Measurements from ENCODE around the gene RASGRF2.
A peak's percentile ranks its signal among the peaks of the same experiment; 100 is the strongest.
"Not testable (repeated sequence)": the region's sequence is repeated elsewhere in the genome, so short reads cannot be mapped to it uniquely, and the experiment has no call there.

Gene RASGRF2

DNA sequence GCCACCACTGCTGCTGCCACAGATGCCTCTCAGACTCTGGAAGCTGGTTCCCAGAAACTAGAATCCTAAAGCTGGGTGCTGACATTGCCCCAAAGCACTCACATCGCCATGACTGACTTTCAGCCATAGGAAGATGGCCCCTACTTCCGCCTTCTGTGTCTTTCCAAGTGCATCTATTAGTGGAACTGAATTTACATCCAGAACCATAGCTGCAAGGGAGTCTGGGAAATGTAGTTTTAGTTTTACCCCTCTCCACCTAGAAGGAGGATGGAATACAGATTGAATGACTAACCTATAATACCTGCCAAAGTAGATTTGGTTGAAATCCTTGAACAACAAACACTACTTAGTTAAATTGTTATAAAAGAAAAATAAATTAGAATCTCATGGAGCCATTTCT is 118.8 kb downstream of the RASGRF2 start:
- DNase-seq: no peak

GRCh38 chr5:81080809-81081460 is 120.8 kb downstream of the RASGRF2 start:
- DNase-seq: no peak

- no peak for DNase-seq
Measured at GRCh38 chr5:81081461-81081835, 121.3 kb downstream of the RASGRF2 start.

DNA sequence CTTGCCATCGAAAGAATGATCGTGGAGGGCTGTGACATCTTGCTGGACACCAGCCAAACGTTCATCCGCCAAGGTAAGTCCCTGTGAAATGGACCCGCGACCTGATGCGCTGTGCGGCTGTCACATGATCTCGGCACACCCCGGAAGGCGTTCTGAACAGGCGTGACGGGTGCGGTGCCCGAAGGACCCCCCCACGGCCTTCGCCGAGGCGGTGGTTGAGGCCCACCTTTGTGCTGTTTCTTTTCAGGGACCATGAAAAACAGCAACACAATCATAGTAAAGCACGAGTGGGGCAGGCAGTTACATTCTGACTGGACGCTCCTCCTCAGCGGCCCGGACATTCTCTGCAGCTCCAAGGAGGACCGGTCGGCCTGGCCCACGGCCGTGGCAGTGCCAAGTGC is 126.7 kb downstream of the RASGRF2 start:
- DNase-seq: no peak

- DNase-seq: no peak
Measured at GRCh38 chr5:81091199-81091598, 131.0 kb downstream of the RASGRF2 start.

- DNase-seq: no peak
Measured at GRCh38 chr5:81093536-81094196, 133.5 kb downstream of the RASGRF2 start.

- no peak for DNase-seq
Measured at GRCh38 chr5:81095835-81096234, 135.7 kb downstream of the RASGRF2 start.

- no peak for DNase-seq
Measured at GRCh38 chr5:81097713-81098112, 137.6 kb downstream of the RASGRF2 start.

GRCh38 chr5:81105261-81105877 is 145.2 kb downstream of the RASGRF2 start:
- no peak for DNase-seq

DNA sequence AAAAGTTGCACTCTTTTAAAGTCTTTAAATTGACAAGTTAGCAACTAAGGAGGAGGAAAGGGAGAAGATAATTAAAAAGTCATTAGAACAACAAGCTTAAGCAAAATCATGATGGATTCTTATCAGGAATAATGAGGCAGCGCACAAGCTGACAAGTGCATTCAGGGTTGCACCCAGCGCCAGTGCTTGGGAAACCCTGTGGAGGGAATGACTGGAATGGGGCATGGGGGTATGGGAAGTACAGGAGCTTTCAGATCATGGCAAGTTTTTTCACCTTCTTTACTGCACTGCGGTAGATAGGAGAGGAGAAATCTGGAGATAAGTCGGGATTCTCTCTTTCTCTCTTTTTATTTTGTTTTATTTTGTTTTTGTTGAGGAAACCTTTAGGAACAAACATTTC is 155.1 kb downstream of the RASGRF2 start:
- DNase-seq: no peak

DNA sequence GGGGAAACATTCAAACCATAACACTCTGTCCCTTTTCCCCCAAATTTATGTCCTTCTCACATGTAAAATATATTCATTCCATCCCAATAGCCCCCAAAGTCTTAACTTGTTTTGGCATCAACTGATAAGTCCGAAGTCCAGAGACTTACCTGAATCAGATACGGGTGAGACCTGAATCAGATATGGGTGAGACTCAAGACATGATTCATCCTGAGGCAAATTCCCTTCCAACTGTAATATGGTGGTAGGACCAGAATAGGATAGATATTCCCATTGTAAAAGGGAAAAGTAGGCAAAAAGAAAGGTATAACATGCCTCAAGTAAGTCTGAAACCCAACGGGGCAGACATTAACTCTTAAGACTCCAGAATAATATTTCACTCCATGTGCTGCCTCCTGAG is 157.4 kb downstream of the RASGRF2 start:
- no peak for DNase-seq

DNA sequence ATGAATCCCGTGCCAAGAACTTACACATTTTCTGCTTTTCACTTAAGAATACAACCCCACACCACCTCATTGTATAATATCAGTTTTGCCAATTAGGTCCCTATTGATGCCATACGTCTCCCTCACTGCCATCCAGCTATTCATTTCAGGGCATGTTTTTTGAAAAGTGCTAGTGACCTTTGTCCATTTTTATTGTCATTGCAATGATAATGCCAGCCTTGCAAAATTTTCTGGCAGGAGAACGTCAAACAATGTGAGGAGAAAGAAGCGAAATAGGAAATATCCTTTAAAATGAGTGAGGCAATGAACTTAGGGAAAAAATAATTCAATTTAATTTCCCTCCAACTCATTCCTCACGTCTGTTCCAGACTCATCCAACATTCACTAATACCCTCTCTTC is 161.1 kb downstream of the RASGRF2 start:
- DNase-seq: no peak

GRCh38 chr5:81121836-81122630 is 161.9 kb downstream of the RASGRF2 start:
- no peak for DNase-seq

GRCh38 chr5:81124689-81125088 is 164.5 kb downstream of the RASGRF2 start:
- DNase-seq: not testable (repeated sequence)

- no peak for DNase-seq
Measured at GRCh38 chr5:81125959-81126358, 165.8 kb downstream of the RASGRF2 start.

DNA sequence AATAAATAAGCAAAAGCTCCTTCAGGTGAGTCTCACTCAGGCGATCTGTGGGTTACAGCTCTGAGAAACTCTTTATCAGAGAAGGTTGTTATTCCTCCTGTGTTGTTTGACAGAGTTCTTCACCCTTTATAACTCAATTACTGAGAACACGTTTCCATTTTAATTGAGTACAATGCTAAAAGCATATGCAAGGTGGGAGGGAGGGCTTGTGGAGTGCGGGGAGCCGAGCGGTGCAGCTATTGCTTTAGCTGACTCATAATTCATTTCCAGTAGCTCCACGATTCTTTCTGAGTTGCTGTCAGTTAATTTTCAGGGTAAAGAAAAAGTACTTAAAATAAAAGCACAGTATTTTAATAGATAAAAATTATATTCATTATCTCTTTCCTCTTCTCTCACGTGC is 168.3 kb downstream of the RASGRF2 start:
- DNase-seq: no peak

DNA sequence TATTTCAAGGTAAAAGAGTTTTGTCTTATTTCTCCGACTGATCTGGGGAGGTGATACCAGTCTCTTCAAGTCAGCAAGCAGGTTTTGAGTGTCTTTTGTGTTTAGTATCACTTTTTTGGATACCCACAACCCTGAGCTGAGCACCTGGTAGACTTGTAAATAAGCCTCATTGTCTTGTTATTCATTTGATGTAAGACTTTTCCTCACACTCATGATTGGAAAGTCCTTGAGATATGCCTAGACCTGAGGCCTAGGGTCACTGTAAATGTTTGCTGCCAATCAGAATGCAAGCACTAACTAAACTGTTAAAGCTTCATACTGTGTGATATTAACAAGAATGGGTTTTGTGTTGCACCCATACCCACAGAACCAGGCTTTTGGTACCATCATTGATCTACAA is 172.2 kb downstream of the RASGRF2 start:
- DNase-seq: no peak

- DNase-seq: no peak
Measured at GRCh38 chr5:81134066-81134465, 173.9 kb downstream of the RASGRF2 start.

DNA sequence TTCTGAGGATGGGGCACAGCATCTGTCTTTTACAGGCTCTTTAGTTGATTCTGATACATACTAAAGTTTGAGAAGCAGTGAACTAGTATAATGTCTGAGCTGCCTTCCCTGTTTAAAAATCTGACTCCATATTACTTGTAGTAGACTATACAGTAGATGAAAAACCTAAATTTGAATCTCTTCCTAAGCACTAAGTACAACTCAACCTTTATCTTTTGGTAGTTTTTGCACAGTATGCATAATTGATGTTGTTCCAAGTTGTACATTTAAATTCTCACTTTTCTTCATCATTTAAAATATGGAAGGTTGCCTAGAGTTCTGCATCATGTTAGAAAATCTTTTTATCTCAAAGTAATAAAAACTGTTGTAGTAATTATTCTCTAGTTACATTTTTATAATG is 174.4 kb downstream of the RASGRF2 start:
- no peak for DNase-seq

GRCh38 chr5:81136557-81136956 is 176.4 kb downstream of the RASGRF2 start:
- DNase-seq: no peak

DNA sequence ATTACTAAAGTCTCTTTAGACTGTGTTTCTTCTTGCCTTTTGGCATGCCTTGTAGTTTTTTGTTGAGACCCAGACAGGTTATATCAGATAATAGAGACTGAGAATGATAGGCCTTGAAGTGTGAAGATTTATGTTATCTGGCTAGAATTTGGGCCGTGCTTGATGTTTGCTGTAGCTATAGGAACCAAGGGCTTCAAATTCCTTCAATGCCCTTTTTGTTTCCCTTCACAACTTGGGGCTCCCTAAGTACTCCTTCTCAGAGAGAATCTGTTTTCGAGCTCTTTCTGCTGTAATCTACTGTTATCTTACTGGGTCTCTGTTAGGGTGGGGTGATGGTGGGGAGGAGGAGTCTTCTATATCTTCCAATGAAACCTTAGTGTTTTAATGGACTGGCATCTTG is 177.7 kb downstream of the RASGRF2 start:
- no peak for DNase-seq

DNA sequence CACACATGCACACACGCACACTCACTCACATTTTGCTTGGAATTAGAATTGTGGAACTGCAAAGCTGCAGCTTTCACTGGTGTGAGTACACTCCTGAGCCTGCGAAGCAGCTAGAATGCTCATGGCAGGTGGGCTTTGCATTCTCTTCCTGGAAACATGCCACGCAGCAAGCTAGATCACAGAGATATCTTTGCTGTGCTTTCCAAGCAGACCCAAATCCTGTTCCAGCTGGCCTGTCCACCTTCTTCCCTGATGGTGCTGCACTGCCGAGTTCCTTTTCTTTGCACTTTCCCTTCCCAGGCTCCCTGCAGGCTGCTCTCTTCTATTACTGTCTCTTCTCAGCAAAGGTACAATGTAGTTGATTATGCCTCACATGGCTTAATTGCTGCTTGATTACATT is 180.3 kb downstream of the RASGRF2 start:
- peak; percentile 78 for DNase-seq

- DNase-seq: peak; percentile 70
Measured at GRCh38 chr5:81140943-81141342, 180.8 kb downstream of the RASGRF2 start.

DNA sequence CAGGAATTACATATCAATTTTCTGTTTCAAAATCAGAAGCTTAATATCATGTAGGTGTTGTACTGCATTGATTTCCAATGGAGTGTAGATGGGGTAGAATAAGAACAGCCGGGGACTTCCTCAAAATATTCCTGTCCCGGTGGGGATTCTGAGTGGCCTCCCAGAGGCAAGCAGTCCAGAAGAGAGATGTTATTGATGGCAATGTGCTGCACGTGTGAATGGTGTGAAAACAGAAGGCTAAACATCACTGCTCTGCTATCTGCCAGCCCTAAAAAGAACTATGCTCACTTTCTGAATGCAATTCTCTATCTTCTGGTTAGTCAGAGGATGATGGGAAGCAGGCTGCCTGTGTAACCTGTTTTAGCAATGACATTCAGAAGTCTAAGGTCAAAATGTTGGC is 181.9 kb downstream of the RASGRF2 start:
- DNase-seq: no peak

Data from right forelimb (tissue), 1 donor.